K562 (cell line): ENCODE measurements around the gene VIPR2. TPM values are rescaled to one million over a fixed set of nuclear protein-coding genes. Genes with fewer than 3 reads are reported as not detected.

ENCODE experiments used
- ATAC-seq: fragments of 200-7000 bp; cut with Tn5 transposase; 3 replicates; pipeline ENCODE4 v1.9.1; 2020; ENCODE audit warnings: moderate library complexity
- BruUV-seq: library from RNA; stranded (reverse); fragments of 400-500 nt; replicated peaks from 2 replicates; lab custom pipeline; 2021; lab: Mats Ljungman, UMichigan
- CTCF ChIA-PET: fragments of 300-600 bp; formaldehyde crosslinking; extraction: SDS; loops from one replicate; lab custom pipeline; 2021; ENCODE audit warnings: low intra/inter-chr PET ratio; lab: Yijun Ruan, JAX
- POLR2A ChIA-PET: fragments of 300-600, 350-650 bp; sonication (Branson Sonifier 250); formaldehyde crosslinking; extraction: SDS; loops from one replicate; lab custom pipeline; 2021; ENCODE audit warnings: antibody characterized with exemption, inconsistent platforms; lab: Yijun Ruan, JAX
- DNase-seq, 4 experiments: peaks; one replicate each; pipeline versions ENCODE4 v3.0.0 to v3.0.0-alpha.2; 2011 to 2018; ENCODE audit warnings: low spot score in 3 of 4, mixed read lengths in 3 of 4; ENCODE audit errors: extremely low read depth in 1 of 4
- FAIRE-seq: peaks from 2 replicates; lab custom pipeline; 2011; peaks lifted over from hg19 to GRCh38; lab: Jason Lieb, UNC
- H2AFZ ChIP-seq: 2 replicates; pipeline ENCODE4 v1.6.0; 2011; ENCODE audit warnings: low read depth, low read length, control low read depth, inconsistent platforms
- H3K27ac ChIP-seq: fragments of 200-600 bp; 3 replicates; pipeline ENCODE4 v1.8.0; 2011; ENCODE audit warnings: low read depth, mild to moderate bottlenecking, control low read depth, inconsistent platforms, low read length, moderate library complexity, mixed read lengths; ENCODE audit errors: extremely low read depth
- H3K27me3 ChIP-seq, 2 experiments: fragments of 300-600 bp in 1 of 2; 2 replicates in 1 of 2; 3 replicates in 1 of 2; pipeline versions ENCODE4 v1.6.0 to v1.8.0; 2011; ENCODE audit warnings: inconsistent platforms in 2 of 2, low read length in 2 of 2, mild to moderate bottlenecking in 1 of 2, mixed read lengths in 1 of 2, moderate library complexity in 1 of 2; ENCODE audit not compliant: control insufficient read depth in 2 of 2, insufficient read depth in 2 of 2
- H3K36me3 ChIP-seq: fragments of 300-600 bp; 3 replicates; pipeline ENCODE4 v1.8.0; 2011; ENCODE audit warnings: mild to moderate bottlenecking, low read length, inconsistent platforms; ENCODE audit not compliant: control insufficient read depth, insufficient read depth
- H3K4me1 ChIP-seq, 2 experiments: fragments of 200-600 bp in 1 of 2; replicated peaks in 1 of 2; 2 replicates in 1 of 2; 3 replicates in 1 of 2; pipeline versions ENCODE4 v1.5.1 to v1.8.0; 2011; ENCODE audit warnings: inconsistent platforms in 2 of 2, low read length in 2 of 2, mild to moderate bottlenecking in 1 of 2, mixed read lengths in 1 of 2, moderate library complexity in 1 of 2; ENCODE audit not compliant: control insufficient read depth in 2 of 2, insufficient read depth in 2 of 2
- H3K4me2 ChIP-seq: 2 replicates; pipeline ENCODE4 v1.6.1; 2011; ENCODE audit warnings: low read length, control low read depth, inconsistent platforms, mixed read lengths; ENCODE audit not compliant: insufficient read depth
- H3K4me3 ChIP-seq: fragments of 200-600 bp; sonication (generic), shearing (Covaris generic); 2 replicates; pipeline ENCODE4 v1.5.1; 2016; ENCODE audit warnings: control low read depth, inconsistent platforms
- H3K79me2 ChIP-seq: fragments of 200-600 bp; 3 replicates; pipeline ENCODE4 v1.8.0; 2011; ENCODE audit warnings: low read length, inconsistent platforms; ENCODE audit not compliant: control insufficient read depth, insufficient read depth
- H3K9ac ChIP-seq, 2 experiments: 2 replicates each; pipeline versions ENCODE4 v1.6.0 to v1.6.1; 2011; ENCODE audit warnings: low read depth in 2 of 2, low read length in 2 of 2, control low read depth in 1 of 2, inconsistent platforms in 1 of 2, mild to moderate bottlenecking in 1 of 2, mixed read lengths in 1 of 2; ENCODE audit not compliant: insufficient read depth in 1 of 2
- H3K9me1 ChIP-seq: one replicate; pipeline ENCODE4 v1.6.0; 2011; ENCODE audit warnings: inconsistent platforms, mild to moderate bottlenecking, low read length, moderate library complexity; ENCODE audit not compliant: control insufficient read depth, insufficient read depth
- H3K9me3 ChIP-seq: replicated peaks from 2 replicates; pipeline ENCODE4 v1.5.1; 2011; ENCODE audit warnings: low read depth, low read length, inconsistent platforms; ENCODE audit not compliant: control insufficient read depth, insufficient read depth
- H4K20me1 ChIP-seq: replicated peaks from 2 replicates; pipeline ENCODE4 v1.6.1; 2011; ENCODE audit warnings: low read length, inconsistent platforms, mixed read lengths; ENCODE audit not compliant: control insufficient read depth, insufficient read depth
- BRD9 ChIP-seq: fragments of 450-650 bp; IDR thresholded peaks from 2 replicates; pipeline ENCODE4 v1.6.1; 2018; ENCODE audit warnings: low read depth; ENCODE audit not compliant: partially characterized antibody
- POU5F1 ChIP-seq: fragments of 150-350 bp; IDR thresholded peaks from 2 replicates; pipeline ENCODE4 v1.6.1; 2014; ENCODE audit warnings: borderline replicate concordance, low read length, low read depth, mild to moderate bottlenecking; ENCODE audit not compliant: partially characterized antibody
- ZNF592 ChIP-seq: fragments of 450-650 bp; IDR thresholded peaks from 2 replicates; pipeline ENCODE4 v1.6.1; 2017; ENCODE audit warnings: antibody characterized with exemption, mild to moderate bottlenecking
- WGBS: fragments of 100-300 bp; shearing (Covaris generic); methylation state at CpG from one replicate; pipeline ENCODE4 v1.1.6; 2016; ENCODE audit warnings: low coverage, mixed read lengths; ENCODE audit not compliant: insufficient coverage; ENCODE audit errors: missing lambda C conversion rate; 5-methylcytosine and 5-hydroxymethylcytosine counted together
- in situ Hi-C: fragments of 300-500 bp; cut with MboI; formaldehyde crosslinking; loops from 4 replicates; pipeline ENCODE4 v1.15.0; 2018; ENCODE audit warnings: inconsistent platforms, mixed read lengths
- intact Hi-C: fragments of 100-400 bp; cut with micrococcal nuclease; formaldehyde crosslinking; loops from 2 replicates; pipeline ENCODE4 v1.14.2; 2022
- polyA plus RNA-seq, 8 experiments: library from polyadenylated mRNA; depleted of rRNA in 4 of 8; stranded (reverse) in 5 of 8; unstranded in 3 of 8; fragments of >200 nt; fragmentation: Nextera tagmentation in 2 of 8; fragmentation: Illumina TruSeq in 1 of 8; extraction: Ambion mirVana in 2 of 8; extraction: Trizol in 1 of 8; gene quantifications; 2 replicates each; pipeline versions ENCODE4 v1.2.1 to v1.2.3, GENCODE V29; 2011 to 2014; ENCODE audit warnings: inconsistent platforms in 1 of 8, missing spikeins in 1 of 8
- total RNA-seq, 7 experiments: library from RNA; depleted of rRNA in 6 of 7; stranded (reverse); fragments of >200 nt in 6 of 7; fragmentation: Illumina TruSeq in 2 of 7; extraction: Trizol in 2 of 7; gene quantifications; 2 replicates each; pipeline versions ENCODE4 v1.2.1 to v1.2.3, GENCODE V29; 2011 to 2021; ENCODE audit warnings: low replicate concordance in 1 of 7

VIPR2 gene
- total and polyA plus RNA-seq, 9 of the 15 experiments (the other 6 are each of a cell fraction or from before 2014, with no cell fraction given) = 0.04 TPM; not detected in 8

- Histone ChIP-seq H3K36me3 (no peaks in the 10 kb centered on the region), H4K20me1 (no peaks in the 10 kb centered on the region), H3K4me3 (no peak overlapping the region), H3K4me2 (no peak overlapping the region), H3K9me1 (no peaks in the 10 kb centered on the region), H3K27ac (no peak overlapping the region), H3K4me1 (peaks cover 0 to 2% of the 10 kb centered on the region in 2 experiments; a peak in 1 of 5 replicates), H3K79me2 (no peaks in the 10 kb centered on the region), H3K9ac (no peak overlapping the region)
- ChIA-PET CTCF (no interaction called here), POLR2A (interaction anchor here (0.6 kb wide), 1 partner anchor 83 kb away, joined by 3 read pairs; no protein-coding TSS in a partner anchor)
- in situ Hi-C loops (no loop called here), intact Hi-C loops (no loop called here)
- FAIRE-seq (no peak), ATAC-seq (no peak)
- WGBS = 52% methylated on average over 13 of the region's 13 CpGs
- no TSS peak for BruUV-seq
- TF ChIP-seq POU5F1 (no peak), BRD9 (no peak), ZNF592 (no peak)
- TF ChIP-seq, all 486 proteins: peak for 0
- Histone ChIP-seq H3K9me3 (peaks cover 9% of the 10 kb centered on the region), H3K27me3 (peaks cover 18 to 51% of the 10 kb centered on the region in 2 experiments), H2AFZ (no peak overlapping the region)
- no peak for DNase-seq
Observed at GRCh38 chr7:159147246-159147645, 2.6 kb upstream of the VIPR2 start.
